ENCODE results near the gene SHMT2. TPM values are rescaled to one million over a fixed set of nuclear protein-coding genes. Genes with fewer than 3 reads are reported as not detected.

The SHMT2 gene
- total RNA-seq, 1 donor from 2014 or later: 197 TPM

GRCh38 chr12:57248934-57249742 lies 19.6 kb downstream of the SHMT2 start:
- no peaks in the 10 kb centered on the region for H3K9me3 ChIP-seq (ENCODE audit: insufficient read depth, low read depth, low read length)
- no peaks in the 10 kb centered on the region for H3K9me3 Mint-ChIP-seq (ENCODE audit: unreplicated experiment)
- H4K20me1 ChIP-seq (ENCODE audit: insufficient read depth, low read length): no peaks in the 10 kb centered on the region
- H3K27ac Mint-ChIP-seq (ENCODE audit: unreplicated experiment): no peak overlapping the region
- no peaks in the 10 kb centered on the region for H3K36me3 ChIP-seq (ENCODE audit: insufficient read depth, low read length)
- TF ChIP-seq CTCF (IDR thresholded peaks at IDR 0.05; ENCODE audit: insufficient read depth, low read depth, low read length) (no peak), EZH2 (IDR thresholded peaks at IDR 0.05; ENCODE audit: insufficient read depth, low read length) (no peak)
- H3K4me2 ChIP-seq (ENCODE audit: low read length): no peak overlapping the region
- FAIRE-seq: no peak
- DNase-seq (ENCODE audit: low read depth): no peak
- peaks cover 4% of the 10 kb centered on the region for H3K4me1 Mint-ChIP-seq (ENCODE audit: low read depth, unreplicated experiment)
- H3K4me3 Mint-ChIP-seq (ENCODE audit: unreplicated experiment): no peak overlapping the region
- H3K27me3 Mint-ChIP-seq (ENCODE audit: low read depth, unreplicated experiment): peaks cover 6% of the 10 kb centered on the region
- no peak overlapping the region for H2AFZ ChIP-seq (ENCODE audit: low read depth, low read length)
- peaks cover 14% of the 10 kb centered on the region for H3K36me3 Mint-ChIP-seq (ENCODE audit: low read depth, unreplicated experiment)
- H3K27me3 ChIP-seq (ENCODE audit: insufficient read depth, low read length): no peaks in the 10 kb centered on the region
- H3K4me1 ChIP-seq (ENCODE audit: insufficient read depth, low read length): no peaks in the 10 kb centered on the region
- H3K4me3 ChIP-seq (ENCODE audit: insufficient read depth, low read depth, low read length): no peak overlapping the region
- no peak overlapping the region for H3K27ac ChIP-seq (ENCODE audit: low read depth, low read length)
- H3K79me2 ChIP-seq (ENCODE audit: insufficient read depth, low read length): no peaks in the 10 kb centered on the region
- H3K9ac ChIP-seq (ENCODE audit: low read length): no peak overlapping the region

GRCh38 chr12:57250541-57250940 lies 21.0 kb downstream of the SHMT2 start:
- Histone ChIP-seq H3K9me3 (ENCODE audit: insufficient read depth, low read depth, low read length) (no peaks in the 10 kb centered on the region), H3K27me3 (ENCODE audit: insufficient read depth, low read length) (no peaks in the 10 kb centered on the region), H2AFZ (ENCODE audit: low read depth, low read length) (no peak overlapping the region), H4K20me1 (ENCODE audit: insufficient read depth, low read length) (no peaks in the 10 kb centered on the region), H3K4me3 (ENCODE audit: insufficient read depth, low read depth, low read length) (no peak overlapping the region), H3K27ac (ENCODE audit: low read depth, low read length) (no peak overlapping the region), H3K4me1 (ENCODE audit: insufficient read depth, low read length) (no peaks in the 10 kb centered on the region), H3K9ac (ENCODE audit: low read length) (no peak overlapping the region), H3K36me3 (ENCODE audit: insufficient read depth, low read length) (no peaks in the 10 kb centered on the region), H3K4me2 (ENCODE audit: low read length) (no peak overlapping the region), H3K79me2 (ENCODE audit: insufficient read depth, low read length) (no peaks in the 10 kb centered on the region)
- FAIRE-seq (no peak), DNase-seq (ENCODE audit: low read depth) (no peak)
- Mint-ChIP-seq H3K27ac (ENCODE audit: unreplicated experiment) (no peak overlapping the region), H3K9me3 (ENCODE audit: unreplicated experiment) (no peaks in the 10 kb centered on the region), H3K36me3 (ENCODE audit: low read depth, unreplicated experiment) (peaks cover 14% of the 10 kb centered on the region), H3K27me3 (ENCODE audit: low read depth, unreplicated experiment) (no peaks in the 10 kb centered on the region), H3K4me3 (ENCODE audit: unreplicated experiment) (no peak overlapping the region), H3K4me1 (ENCODE audit: low read depth, unreplicated experiment) (peaks cover 6% of the 10 kb centered on the region)
- TF ChIP-seq CTCF (IDR thresholded peaks at IDR 0.05; ENCODE audit: insufficient read depth, low read depth, low read length) (no peak), EZH2 (IDR thresholded peaks at IDR 0.05; ENCODE audit: insufficient read depth, low read length) (no peak)

GRCh38 chr12:57250956-57251355 lies 21.4 kb downstream of the SHMT2 start, which contains the start of gene STAC3:
Gene STAC3, minus strand, starts transcription at chr12:57251187. Its CDS starts 1,551 bp downstream, at chr12:57249636.
- no peak for TF ChIP-seq EZH2 (IDR thresholded peaks at IDR 0.05; ENCODE audit: insufficient read depth, low read length)
- Mint-ChIP-seq H3K4me1 (ENCODE audit: low read depth, unreplicated experiment) (peaks cover 10% of the 10 kb centered on the region), H3K4me3 (ENCODE audit: unreplicated experiment) (no peak within 1 kb of the TSS), H3K27ac (ENCODE audit: unreplicated experiment) (no peak within 1 kb of the TSS), H3K27me3 (ENCODE audit: low read depth, unreplicated experiment) (no peaks in the 10 kb centered on the region), H3K36me3 (ENCODE audit: low read depth, unreplicated experiment) (peaks cover 14% of the 10 kb centered on the region), H3K9me3 (ENCODE audit: unreplicated experiment) (no peaks in the 10 kb centered on the region)
- DNase-seq (ENCODE audit: low read depth): no peak
- no peak within 1 kb of the TSS for H3K27ac ChIP-seq (ENCODE audit: low read depth, low read length)
- no peaks in the 10 kb centered on the region for H3K79me2 ChIP-seq (ENCODE audit: insufficient read depth, low read length)
- H3K27me3 ChIP-seq (ENCODE audit: insufficient read depth, low read length): no peaks in the 10 kb centered on the region
- H2AFZ ChIP-seq (ENCODE audit: low read depth, low read length): no peak within 1 kb of the TSS
- no peaks in the 10 kb centered on the region for H3K9me3 ChIP-seq (ENCODE audit: insufficient read depth, low read depth, low read length)
- no peak within 1 kb of the TSS for H3K4me2 ChIP-seq (ENCODE audit: low read length)
- H4K20me1 ChIP-seq (ENCODE audit: insufficient read depth, low read length): no peaks in the 10 kb centered on the region
- FAIRE-seq: no peak
- H3K4me3 ChIP-seq (ENCODE audit: insufficient read depth, low read depth, low read length): no peak within 1 kb of the TSS
- no peak within 1 kb of the TSS for H3K9ac ChIP-seq (ENCODE audit: low read length)
- H3K36me3 ChIP-seq (ENCODE audit: insufficient read depth, low read length): no peaks in the 10 kb centered on the region
- no peaks in the 10 kb centered on the region for H3K4me1 ChIP-seq (ENCODE audit: insufficient read depth, low read length)
